Transverse colon (tissue), 4 donors: ENCODE measurements around the gene UVRAG. TPM values are rescaled to one million over a fixed set of nuclear protein-coding genes. Genes with fewer than 3 reads are reported as not detected.

Experiments used
- DNase-seq: peaks from one replicate; pipeline ENCODE4 v3.0.0-alpha.2; 2019
- H3K27ac ChIP-seq, 4 donors: fragments of 200-600 bp; sonication (generic); 2 replicates each; pipeline ENCODE4 v1.5.1; 2016 to 2018; ENCODE audit warnings: inconsistent platforms in 4 of 4
- H3K27me3 ChIP-seq: fragments of 200-600 bp; sonication (generic); 2 replicates; pipeline ENCODE4 v1.5.1; 2017; ENCODE audit warnings: inconsistent platforms
- H3K36me3 ChIP-seq, 4 donors: fragments of 200-600 bp; sonication (generic); 2 replicates each; pipeline ENCODE4 v1.5.1; 2017 to 2019; ENCODE audit warnings: inconsistent platforms in 4 of 4
- H3K4me1 ChIP-seq, 4 donors: fragments of 200-600 bp; sonication (generic); 2 replicates each; pipeline ENCODE4 v1.5.1; 2017 to 2020; ENCODE audit warnings: inconsistent platforms in 4 of 4
- H3K4me3 ChIP-seq, 4 donors: fragments of 200-600 bp; sonication (generic); 1 replicate in 1 of 4; 2 replicates in 3 of 4; pipeline versions ENCODE4 v1.5.1 to v1.6.1; 2017 to 2019; ENCODE audit warnings: inconsistent platforms in 4 of 4
- H3K9me3 ChIP-seq, 2 donors: fragments of 200-600 bp; sonication (generic); 2 replicates each; pipeline ENCODE4 v1.5.1; 2017 to 2019; ENCODE audit warnings: inconsistent platforms in 2 of 2
- EP300 ChIP-seq: sonication (generic); formaldehyde crosslinking; IDR thresholded peaks from one replicate; pipeline ENCODE4 v1.6.1; 2017; ENCODE audit warnings: antibody characterized with exemption, low read depth
- POLR2A ChIP-seq: fragments of 450-650 bp; IDR thresholded peaks from one replicate; pipeline ENCODE4 v1.6.1; 2016; ENCODE audit warnings: antibody characterized with exemption, mild to moderate bottlenecking, moderate library complexity
- POLR2AphosphoS5 ChIP-seq, 3 donors: sonication (generic); formaldehyde crosslinking; IDR thresholded peaks; one replicate each; pipeline ENCODE4 v1.6.1; 2016; ENCODE audit warnings: antibody characterized with exemption in 3 of 3
- WGBS, 2 donors: methylation state at CpG; one replicate each; pipeline ENCODE4 v1.1.5; 2018; ENCODE audit warnings: low coverage in 1 of 2; 5-methylcytosine and 5-hydroxymethylcytosine counted together
- in situ Hi-C, 4 donors: fragments of 200-750 bp; cut with MboI; loops; one replicate each; pipeline versions ENCODE4 v1.15.0 to v1.15.1; 2017; ENCODE audit warnings: low sequenced_read_pairs in 3 of 4, low pct_ligation_motif_present in 1 of 4, low pct_unique_long_range_greater_than_20kb in 1 of 4
- intact Hi-C: fragments of 100-400 bp; cut with DNase I; formaldehyde crosslinking; loops from one replicate; pipeline ENCODE4 v1.15.1; 2023; ENCODE audit warnings: low total_unique reads
- total RNA-seq, 4 donors: library from RNA; depleted of rRNA; stranded (reverse); fragments of >200 nt; gene quantifications; one replicate each; pipeline ENCODE4 v1.1.0, GENCODE V29; 2016
- TF ChIP-seq, protein P1 (sequence below), 5 experiments: fragments of 200-600 bp in 3 of 5; fragments of 450-650 bp in 2 of 5; sonication (generic) in 3 of 5; IDR thresholded peaks; 1 replicate in 2 of 5; 2 replicates in 3 of 5; pipeline ENCODE4 v1.5.1; 2016 to 2017; ENCODE audit warnings: antibody characterized with exemption in 5 of 5, inconsistent platforms in 3 of 5, mild to moderate bottlenecking in 2 of 5, moderate library complexity in 1 of 5

UVRAG gene
- total RNA-seq, 4 donors from 2014 or later: 12.7 to 34.6 (median 19.3) TPM

DNA sequence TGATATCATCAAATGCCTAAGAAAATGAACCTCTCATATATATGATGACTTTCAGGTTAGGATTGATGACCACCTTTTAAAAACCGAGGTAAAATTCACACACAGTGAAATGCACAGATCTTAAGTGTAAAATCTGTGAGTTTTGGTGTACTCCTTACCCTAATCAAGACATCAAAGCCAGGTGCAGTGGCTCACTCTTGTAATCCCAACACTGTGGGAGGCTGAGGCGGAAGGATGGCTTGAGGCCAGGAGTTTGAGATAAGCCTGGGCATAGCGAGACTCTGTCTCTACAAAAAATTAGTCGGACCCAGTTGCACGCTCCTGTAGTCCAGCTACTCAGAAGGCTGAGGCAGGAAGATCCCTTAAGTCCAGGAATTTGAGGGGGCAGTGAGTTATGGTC is 140.4 kb downstream of the UVRAG start:
- no peaks in the 10 kb centered on the region for H3K27me3 ChIP-seq
- in situ Hi-C loops (no loop called here), intact Hi-C loops (no loop called here)
- peaks cover 0 to 31% (median 8%) of the 10 kb centered on the region in 4 donors for H3K4me1 ChIP-seq
- no peaks in the 10 kb centered on the region for H3K36me3 ChIP-seq
- H3K4me3 ChIP-seq: no peak overlapping the region
- H3K27ac ChIP-seq: no peak overlapping the region
- TF ChIP-seq POLR2A: no peak
- TF ChIP-seq EP300: no peak
- TF ChIP-seq, protein P1, sequence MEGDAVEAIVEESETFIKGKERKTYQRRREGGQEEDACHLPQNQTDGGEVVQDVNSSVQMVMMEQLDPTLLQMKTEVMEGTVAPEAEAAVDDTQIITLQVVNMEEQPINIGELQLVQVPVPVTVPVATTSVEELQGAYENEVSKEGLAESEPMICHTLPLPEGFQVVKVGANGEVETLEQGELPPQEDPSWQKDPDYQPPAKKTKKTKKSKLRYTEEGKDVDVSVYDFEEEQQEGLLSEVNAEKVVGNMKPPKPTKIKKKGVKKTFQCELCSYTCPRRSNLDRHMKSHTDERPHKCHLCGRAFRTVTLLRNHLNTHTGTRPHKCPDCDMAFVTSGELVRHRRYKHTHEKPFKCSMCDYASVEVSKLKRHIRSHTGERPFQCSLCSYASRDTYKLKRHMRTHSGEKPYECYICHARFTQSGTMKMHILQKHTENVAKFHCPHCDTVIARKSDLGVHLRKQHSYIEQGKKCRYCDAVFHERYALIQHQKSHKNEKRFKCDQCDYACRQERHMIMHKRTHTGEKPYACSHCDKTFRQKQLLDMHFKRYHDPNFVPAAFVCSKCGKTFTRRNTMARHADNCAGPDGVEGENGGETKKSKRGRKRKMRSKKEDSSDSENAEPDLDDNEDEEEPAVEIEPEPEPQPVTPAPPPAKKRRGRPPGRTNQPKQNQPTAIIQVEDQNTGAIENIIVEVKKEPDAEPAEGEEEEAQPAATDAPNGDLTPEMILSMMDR (IDR thresholded peaks at IDR 0.05): no peak
- no peak for TF ChIP-seq POLR2AphosphoS5 (IDR thresholded peaks at IDR 0.05)
- H3K9me3 ChIP-seq: no peaks in the 10 kb centered on the region
- WGBS, 2 donors: 89 to 100% methylated on average over 1 to 5 of the region's 5 CpGs
- no peak for DNase-seq

DNA sequence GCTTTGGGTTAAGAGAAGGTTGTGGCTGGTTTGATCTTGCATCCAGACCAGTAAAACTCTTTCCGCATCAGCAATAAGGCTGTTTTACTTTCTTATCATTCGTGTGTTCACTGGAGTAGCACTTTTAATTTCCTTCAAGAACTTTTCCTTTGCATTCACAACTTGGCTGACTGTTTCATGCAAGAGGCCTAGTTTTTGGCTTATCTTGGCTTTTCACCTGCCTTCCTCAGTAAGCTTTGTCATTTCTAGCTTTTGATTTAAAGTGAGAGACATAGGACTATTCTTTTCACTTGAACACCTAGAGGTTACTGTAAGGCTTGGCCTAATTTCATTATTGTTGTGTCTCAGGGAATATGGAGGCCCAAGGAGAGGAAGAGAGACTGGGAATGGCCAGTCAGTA is 144.5 kb downstream of the UVRAG start:
- no peak for DNase-seq
- in situ Hi-C loops (no loop called here), intact Hi-C loops (no loop called here)
- 73 to 89% methylated on average over 2 of the region's 2 CpGs for WGBS, 2 donors
- peaks cover 0 to 6% (median 3%) of the 10 kb centered on the region in 4 donors for H3K4me1 ChIP-seq
- no peak overlapping the region for H3K27ac ChIP-seq
- H3K4me3 ChIP-seq: no peak overlapping the region
- H3K9me3 ChIP-seq: no peaks in the 10 kb centered on the region
- TF ChIP-seq POLR2A (no peak), POLR2AphosphoS5 (IDR thresholded peaks at IDR 0.05) (no peak), EP300 (no peak)
- TF ChIP-seq, protein P1 (IDR thresholded peaks at IDR 0.05): no peak
- no peaks in the 10 kb centered on the region for H3K27me3 ChIP-seq
- H3K36me3 ChIP-seq: no peaks in the 10 kb centered on the region

DNA sequence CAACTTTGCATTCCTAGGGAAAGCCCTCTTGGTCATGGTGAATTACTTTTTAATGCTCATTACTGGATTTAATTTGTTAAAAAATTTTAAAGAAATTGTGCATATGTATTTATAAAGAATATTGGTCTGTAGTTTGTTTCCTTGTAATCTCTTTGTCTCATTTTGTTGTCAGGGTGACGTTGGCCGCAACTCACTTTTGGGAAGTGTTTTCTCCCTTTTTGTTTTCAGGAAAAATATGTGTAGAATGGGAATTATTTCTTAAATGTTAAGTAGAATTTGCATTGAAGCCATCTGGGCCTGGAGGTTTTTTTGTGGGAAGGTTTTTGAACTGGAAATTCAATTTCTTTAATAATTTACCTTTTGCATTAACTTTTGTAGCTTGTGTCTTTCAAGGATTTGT is 149.1 kb downstream of the UVRAG start:
- WGBS, 2 donors: 95 to 99% methylated on average over 2 of the region's 2 CpGs
- Histone ChIP-seq H3K9me3 (no peaks in the 10 kb centered on the region), H3K4me1 (peaks cover 0 to 12% (median 0%) of the 10 kb centered on the region in 4 donors), H3K27me3 (no peaks in the 10 kb centered on the region), H3K4me3 (no peak overlapping the region), H3K36me3 (no peaks in the 10 kb centered on the region), H3K27ac (no peak overlapping the region)
- TF ChIP-seq POLR2A (no peak), POLR2AphosphoS5 (IDR thresholded peaks at IDR 0.05) (no peak), EP300 (no peak)
- TF ChIP-seq, protein P1 (IDR thresholded peaks at IDR 0.05): no peak
- in situ Hi-C loops: no loop called here
- intact Hi-C loops: no loop called here
- DNase-seq: no peak

DNA sequence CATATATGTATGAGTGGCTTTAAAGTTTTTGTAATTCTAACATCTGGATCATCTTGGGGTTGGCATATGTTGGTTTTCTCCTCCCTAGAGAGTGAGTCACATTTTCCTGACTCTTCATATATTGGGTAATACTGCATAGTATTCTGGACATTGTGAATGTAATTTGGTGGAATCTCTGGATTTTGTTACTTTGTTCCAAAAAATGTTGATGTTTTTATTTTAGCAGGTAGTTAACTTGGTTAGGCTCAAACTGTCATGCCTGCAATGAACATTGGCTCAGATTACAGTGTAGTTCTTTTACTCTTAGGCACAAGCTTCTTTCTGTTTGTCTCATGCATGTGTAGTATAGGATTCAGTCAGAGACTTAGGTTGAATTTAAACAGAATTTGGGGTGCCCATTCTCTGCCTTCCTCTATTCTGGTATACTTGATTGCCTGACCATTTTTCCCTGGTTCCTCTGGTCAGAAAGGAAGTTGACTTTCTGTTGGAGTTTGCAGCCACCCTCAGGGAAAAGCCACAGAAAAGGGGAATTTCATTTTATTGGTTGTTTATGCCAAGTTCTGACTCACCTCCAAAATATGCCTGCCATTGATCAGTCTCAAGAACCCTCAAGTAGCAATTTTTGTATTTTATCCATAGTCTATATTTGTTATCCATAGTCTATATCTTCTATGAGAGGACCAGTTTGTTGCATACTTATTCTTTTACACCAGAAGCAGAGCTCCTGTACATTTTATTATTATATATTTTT is 151.7 kb downstream of the UVRAG start:
- in situ Hi-C loops (no loop called here), intact Hi-C loops (no loop called here)
- no peak overlapping the region for H3K4me3 ChIP-seq
- no peaks in the 10 kb centered on the region for H3K27me3 ChIP-seq
- no peaks in the 10 kb centered on the region for H3K36me3 ChIP-seq
- TF ChIP-seq, protein P1 (IDR thresholded peaks at IDR 0.05): no peak
- no peak for TF ChIP-seq EP300
- TF ChIP-seq POLR2AphosphoS5 (IDR thresholded peaks at IDR 0.05): no peak
- no peak for TF ChIP-seq POLR2A
- H3K9me3 ChIP-seq: no peaks in the 10 kb centered on the region
- no peak for DNase-seq
- H3K4me1 ChIP-seq: peaks cover 0 to 18% (median 0%) of the 10 kb centered on the region in 4 donors
- H3K27ac ChIP-seq: no peak overlapping the region
